ENCODE measurements around the gene SDHC. TPM values are rescaled to one million over a fixed set of nuclear protein-coding genes. Genes with fewer than 3 reads are reported as not detected.

The SDHC gene, protein sequence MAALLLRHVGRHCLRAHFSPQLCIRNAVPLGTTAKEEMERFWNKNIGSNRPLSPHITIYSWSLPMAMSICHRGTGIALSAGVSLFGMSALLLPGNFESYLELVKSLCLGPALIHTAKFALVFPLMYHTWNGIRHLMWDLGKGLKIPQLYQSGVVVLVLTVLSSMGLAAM
- total RNA-seq = 10 to 100 TPM; 38.9 to 95.7 TPM

DNA sequence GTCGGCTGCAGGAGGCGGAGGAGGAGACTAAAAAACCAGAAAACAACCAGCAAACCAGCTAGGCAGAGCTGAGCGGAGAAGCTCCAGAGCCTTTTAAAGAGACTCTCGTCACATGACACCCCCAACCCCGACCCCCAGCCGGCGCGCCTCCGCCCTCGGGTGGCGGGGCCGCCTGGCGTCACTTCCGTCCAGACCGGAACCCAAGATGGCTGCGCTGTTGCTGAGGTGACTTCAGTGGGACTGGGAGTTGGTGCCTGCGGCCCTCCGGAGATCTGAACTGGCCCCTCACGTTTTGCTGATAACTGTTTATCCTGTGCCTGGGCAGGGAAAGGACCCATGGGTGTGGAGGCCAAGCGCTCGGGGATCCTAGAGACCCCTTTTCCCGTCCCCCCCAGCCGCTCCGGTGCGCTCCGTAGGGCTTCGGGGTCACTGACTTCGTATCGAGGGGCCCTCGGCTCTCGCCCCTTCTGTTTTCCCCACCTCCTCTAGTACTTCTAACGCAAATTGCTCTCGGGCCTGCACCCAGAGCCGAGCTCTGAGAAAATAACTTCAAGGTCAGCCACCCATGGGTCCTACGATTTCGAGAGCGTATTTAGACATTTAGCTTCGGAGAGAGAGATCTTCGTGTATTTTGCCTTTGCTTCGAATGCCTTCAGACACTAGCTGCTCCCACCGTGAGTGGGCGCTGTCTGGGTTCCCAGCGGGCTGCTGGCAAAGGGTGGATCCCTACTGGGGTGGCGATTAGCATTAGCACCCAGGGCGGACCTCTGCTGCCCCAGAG, at the start of gene SDHC:
TSS of gene SDHC (plus strand) at position 181 of the 781 bp plus-strand sequence. CDS start at position 206, 25 bp downstream.
- Histone ChIP-seq H3K27me3 (replicated peaks; ENCODE audit: insufficient read depth) (no peaks in the 10 kb centered on the region), H3K27ac (peak within 1 kb of the TSS; percentile 76 to 93), H3K4me1 (ENCODE audit: control insufficient read depth in 1 of 2, low read depth in 2 of 2) (peaks cover 10 to 14% of the 10 kb centered on the region in 2 donors), H3K4me3 (peak within 1 kb of the TSS; percentile 92), H3K36me3 (peaks cover 4% of the 10 kb centered on the region), H3K9me3 (no peaks in the 10 kb centered on the region)
- TF ChIP-seq, protein P1, sequence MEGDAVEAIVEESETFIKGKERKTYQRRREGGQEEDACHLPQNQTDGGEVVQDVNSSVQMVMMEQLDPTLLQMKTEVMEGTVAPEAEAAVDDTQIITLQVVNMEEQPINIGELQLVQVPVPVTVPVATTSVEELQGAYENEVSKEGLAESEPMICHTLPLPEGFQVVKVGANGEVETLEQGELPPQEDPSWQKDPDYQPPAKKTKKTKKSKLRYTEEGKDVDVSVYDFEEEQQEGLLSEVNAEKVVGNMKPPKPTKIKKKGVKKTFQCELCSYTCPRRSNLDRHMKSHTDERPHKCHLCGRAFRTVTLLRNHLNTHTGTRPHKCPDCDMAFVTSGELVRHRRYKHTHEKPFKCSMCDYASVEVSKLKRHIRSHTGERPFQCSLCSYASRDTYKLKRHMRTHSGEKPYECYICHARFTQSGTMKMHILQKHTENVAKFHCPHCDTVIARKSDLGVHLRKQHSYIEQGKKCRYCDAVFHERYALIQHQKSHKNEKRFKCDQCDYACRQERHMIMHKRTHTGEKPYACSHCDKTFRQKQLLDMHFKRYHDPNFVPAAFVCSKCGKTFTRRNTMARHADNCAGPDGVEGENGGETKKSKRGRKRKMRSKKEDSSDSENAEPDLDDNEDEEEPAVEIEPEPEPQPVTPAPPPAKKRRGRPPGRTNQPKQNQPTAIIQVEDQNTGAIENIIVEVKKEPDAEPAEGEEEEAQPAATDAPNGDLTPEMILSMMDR (IDR thresholded peaks at IDR 0.05) = no peak
- ATAC-seq (ENCODE audit: insufficient number of reproducible peaks, low FRiP score, low read depth) = peak; percentile 80
- peak; percentile 53 for DNase-seq (ENCODE audit: low spot score)

DNA sequence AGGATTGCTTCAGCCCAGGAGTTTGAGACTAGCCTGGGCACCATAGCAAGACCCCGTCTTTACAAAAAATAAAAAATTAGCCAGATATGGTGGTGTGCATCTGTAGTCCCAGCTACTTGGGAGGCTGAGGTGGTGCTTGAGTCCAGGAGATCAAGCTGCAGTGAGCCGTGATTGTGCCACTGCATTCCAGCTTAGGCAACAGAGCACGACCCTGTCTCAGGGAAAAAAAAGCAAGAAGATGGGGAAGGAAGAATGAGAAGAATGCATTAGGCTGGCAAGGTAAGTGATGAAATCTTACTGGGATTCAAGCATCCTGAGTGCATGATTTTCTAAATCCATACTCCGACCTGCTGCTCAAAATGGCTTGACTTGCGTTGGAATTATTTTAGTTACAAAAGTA, 48.9 kb upstream of the SDHC start:
- Histone ChIP-seq H3K4me1 (ENCODE audit: control insufficient read depth in 1 of 2, low read depth in 2 of 2) (no peaks in the 10 kb centered on the region), H3K9me3 (no peaks in the 10 kb centered on the region), H3K27me3 (replicated peaks; ENCODE audit: insufficient read depth) (no peaks in the 10 kb centered on the region), H3K27ac (no peak overlapping the region), H3K4me3 (no peak overlapping the region), H3K36me3 (no peaks in the 10 kb centered on the region)
- TF ChIP-seq, protein P1 (IDR thresholded peaks at IDR 0.05) = no peak
- ATAC-seq (ENCODE audit: insufficient number of reproducible peaks, low FRiP score, low read depth) (no peak), DNase-seq (ENCODE audit: low spot score) (no peak)

DNA sequence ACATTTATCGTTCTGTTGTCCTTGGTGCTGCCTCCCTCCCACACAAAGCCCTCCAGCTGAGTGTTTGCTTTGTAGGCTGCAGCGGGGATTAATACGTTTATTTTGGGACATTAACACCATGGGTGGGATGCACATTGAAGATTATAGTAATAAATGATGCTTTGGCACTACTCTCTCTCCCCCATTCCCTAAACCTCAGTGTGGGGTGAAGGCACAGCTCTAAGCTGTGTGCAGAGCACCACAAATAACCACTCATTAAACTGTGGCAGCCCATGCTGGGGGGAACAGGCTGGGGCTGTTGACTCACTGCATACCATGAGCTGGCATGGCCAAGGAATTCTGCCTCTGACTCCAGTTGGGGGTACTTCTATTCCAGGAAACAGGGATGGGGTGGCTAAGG, 48.0 kb upstream of the SDHC start:
- TF ChIP-seq, protein P1 (IDR thresholded peaks at IDR 0.05) = no peak
- H3K9me3 ChIP-seq = no peaks in the 10 kb centered on the region
- H3K36me3 ChIP-seq = no peaks in the 10 kb centered on the region
- no peaks in the 10 kb centered on the region for H3K27me3 ChIP-seq (replicated peaks; ENCODE audit: insufficient read depth)
- H3K27ac ChIP-seq = no peak overlapping the region
- no peak for DNase-seq (ENCODE audit: low spot score)
- H3K4me3 ChIP-seq = no peak overlapping the region
- ATAC-seq (ENCODE audit: insufficient number of reproducible peaks, low FRiP score, low read depth) = no peak
- no peaks in the 10 kb centered on the region for H3K4me1 ChIP-seq (ENCODE audit: control insufficient read depth in 1 of 2, low read depth in 2 of 2)

DNA sequence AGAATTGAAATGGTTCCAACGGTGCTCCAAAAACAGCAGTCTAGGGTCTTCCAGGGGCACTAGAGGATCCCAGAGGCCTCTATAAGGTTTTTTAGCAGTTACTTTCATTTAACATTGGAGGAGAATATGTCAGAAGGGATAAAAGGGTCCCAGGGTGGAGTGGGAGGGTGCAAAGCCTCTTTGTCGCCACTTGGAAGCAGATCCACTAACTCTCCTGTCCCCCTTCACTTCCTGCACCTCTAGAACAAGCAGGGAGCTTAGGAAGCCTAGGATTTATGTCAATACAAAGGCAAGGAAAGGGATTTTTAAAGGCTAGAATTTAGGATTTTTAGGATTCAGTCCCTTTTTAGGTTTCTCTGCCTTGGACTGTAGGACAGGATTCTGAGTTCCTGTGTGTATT, 47.3 kb upstream of the SDHC start:
- TF ChIP-seq, protein P1 (IDR thresholded peaks at IDR 0.05) = no peak
- H3K27ac ChIP-seq = no peak overlapping the region

DNA sequence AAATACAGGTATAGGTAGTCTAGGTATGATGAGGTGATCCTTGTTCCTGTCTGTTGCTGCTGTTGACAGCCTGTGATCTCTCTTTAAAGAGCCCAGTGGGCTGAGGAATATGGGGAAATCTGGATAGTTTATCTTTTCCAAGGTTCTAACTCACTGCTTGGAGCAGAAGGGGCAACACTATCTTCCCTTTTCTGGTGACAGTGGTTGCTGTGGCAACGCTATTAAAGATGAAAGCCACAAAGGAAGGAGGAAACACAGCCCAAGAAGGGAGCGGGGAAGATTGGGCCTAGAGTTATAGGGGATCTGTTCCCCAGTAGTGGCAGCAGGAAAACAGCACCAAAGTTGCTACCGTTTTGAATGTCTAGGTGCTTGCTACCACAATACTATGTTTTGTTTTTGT, 46.9 kb upstream of the SDHC start:
- Histone ChIP-seq H3K27ac (no peak overlapping the region), H3K4me3 (no peak overlapping the region)

More for the DNA sequence above, 47.3 kb upstream of the SDHC start:
- no peaks in the 10 kb centered on the region for H3K36me3 ChIP-seq
- DNase-seq (ENCODE audit: low spot score) (no peak), ATAC-seq (ENCODE audit: insufficient number of reproducible peaks, low FRiP score, low read depth) (no peak)
- no peaks in the 10 kb centered on the region for H3K9me3 ChIP-seq
- no peaks in the 10 kb centered on the region for H3K4me1 ChIP-seq (ENCODE audit: control insufficient read depth in 1 of 2, low read depth in 2 of 2)
- H3K27me3 ChIP-seq (replicated peaks; ENCODE audit: insufficient read depth) = no peaks in the 10 kb centered on the region
- no peak overlapping the region for H3K4me3 ChIP-seq

More for the DNA sequence above, 46.9 kb upstream of the SDHC start:
- Histone ChIP-seq H3K4me1 (ENCODE audit: control insufficient read depth in 1 of 2, low read depth in 2 of 2) (no peaks in the 10 kb centered on the region), H3K36me3 (no peaks in the 10 kb centered on the region), H3K9me3 (no peaks in the 10 kb centered on the region), H3K27me3 (replicated peaks; ENCODE audit: insufficient read depth) (no peaks in the 10 kb centered on the region)
- DNase-seq (ENCODE audit: low spot score) = no peak
- no peak for ATAC-seq (ENCODE audit: insufficient number of reproducible peaks, low FRiP score, low read depth)
- TF ChIP-seq, protein P1 (IDR thresholded peaks at IDR 0.05) = no peak

Measured in thoracic aorta (tissue), 2 donors.